Neutrophil (primary cell): Measurements from ENCODE around the gene PTPRN2.

Source experiments
- H3K27ac ChIP-seq: fragments of 200-600 bp; sonication (generic); 2 replicates; pipeline ENCODE4 v1.5.1; 2016; ENCODE audit warnings: mild to moderate bottlenecking, moderate library complexity
- H3K27me3 ChIP-seq: fragments of 200-600 bp; sonication (generic); 2 replicates; pipeline ENCODE4 v1.6.0; 2016; ENCODE audit warnings: mild to moderate bottlenecking
- H3K36me3 ChIP-seq: fragments of 200-600 bp; sonication (generic); 2 replicates; pipeline ENCODE4 v1.5.1; 2017
- H3K4me1 ChIP-seq, 2 experiments: fragments of 200-600 bp in 1 of 2; sonication (generic) in 1 of 2; 1 replicate in 1 of 2; 2 replicates in 1 of 2; pipeline versions ENCODE4 v1.5.1 to v1.6.1; 2013 to 2016; ENCODE audit warnings: low read depth in 1 of 2, low read length in 1 of 2, mild to moderate bottlenecking in 1 of 2, moderate library complexity in 1 of 2; ENCODE audit not compliant: control insufficient read depth in 1 of 2, insufficient read depth in 1 of 2
- H3K4me3 ChIP-seq, 2 experiments: fragments of 200-600 bp in 1 of 2; sonication (generic) in 1 of 2; 1 replicate in 1 of 2; 2 replicates in 1 of 2; pipeline ENCODE4 v1.5.1; 2013 to 2016; ENCODE audit warnings: low read depth in 1 of 2, low read length in 1 of 2, mild to moderate bottlenecking in 1 of 2, moderate library complexity in 1 of 2
- H3K9me3 ChIP-seq: fragments of 200-600 bp; sonication (generic); 2 replicates; pipeline ENCODE4 v1.5.1; 2016
- CTCF ChIP-seq: fragments of 200-600 bp; sonication (generic); IDR thresholded peaks from 2 replicates; pipeline ENCODE4 v1.5.1; 2016; ENCODE audit warnings: antibody characterized with exemption

PTPRN2 gene

GRCh38 chr7:158542651-158543566 lies 44.7 kb downstream of the PTPRN2 start:
- peaks cover 15 to 22% of the 10 kb centered on the region in 2 experiments for H3K4me1 ChIP-seq
- H3K27me3 ChIP-seq = no peaks in the 10 kb centered on the region
- no peaks in the 10 kb centered on the region for H3K36me3 ChIP-seq
- H3K9me3 ChIP-seq = no peaks in the 10 kb centered on the region
- no peak for TF ChIP-seq CTCF
- no peak overlapping the region for H3K4me3 ChIP-seq
- H3K27ac ChIP-seq = peak overlapping the region; percentile 76

- H3K36me3 ChIP-seq = no peaks in the 10 kb centered on the region
- peak overlapping the region; percentile 76 for H3K27ac ChIP-seq
- H3K4me1 ChIP-seq = peaks cover 15 to 22% of the 10 kb centered on the region in 2 experiments
- no peaks in the 10 kb centered on the region for H3K9me3 ChIP-seq
- TF ChIP-seq CTCF = no peak
- peak overlapping the region; percentile 12 to 40 for H3K4me3 ChIP-seq
- H3K27me3 ChIP-seq = no peaks in the 10 kb centered on the region
Measured at GRCh38 chr7:158541346-158542010, 46.1 kb downstream of the PTPRN2 start.

- no peaks in the 10 kb centered on the region for H3K36me3 ChIP-seq
- H3K4me3 ChIP-seq = no peak overlapping the region
Measured at GRCh38 chr7:158539711-158540146, 47.9 kb downstream of the PTPRN2 start.

GRCh38 chr7:158538156-158538946 lies 49.3 kb downstream of the PTPRN2 start:
- Histone ChIP-seq H3K27ac (no peak overlapping the region), H3K9me3 (no peaks in the 10 kb centered on the region)

More at GRCh38 chr7:158539711-158540146, 47.9 kb downstream of the PTPRN2 start:
- no peaks in the 10 kb centered on the region for H3K27me3 ChIP-seq
- H3K27ac ChIP-seq = no peak overlapping the region
- TF ChIP-seq CTCF = no peak
- H3K9me3 ChIP-seq = no peaks in the 10 kb centered on the region
- H3K4me1 ChIP-seq = peaks cover 15 to 22% of the 10 kb centered on the region in 2 experiments

More at GRCh38 chr7:158538156-158538946, 49.3 kb downstream of the PTPRN2 start:
- Histone ChIP-seq H3K36me3 (no peaks in the 10 kb centered on the region), H3K4me1 (peaks cover 15 to 22% of the 10 kb centered on the region in 2 experiments), H3K27me3 (no peaks in the 10 kb centered on the region), H3K4me3 (no peak overlapping the region)
- no peak for TF ChIP-seq CTCF
